GM21737 (cell line): ENCODE data around the gene NUDT9.
"Not testable (repeated sequence)": the region's sequence is repeated elsewhere in the genome, so short reads cannot be mapped to it uniquely, and the experiment has no call there.

ENCODE experiments used
- ATAC-seq: cut with Tn5 transposase; IDR thresholded peaks from one replicate; pipeline ENCODE4 v1.9.1; 2021; ENCODE audit warnings: mild to moderate bottlenecking, moderate library complexity; ENCODE audit not compliant: unreplicated experiment

The NUDT9 gene

GRCh38 chr4:87406902-87407301 lies 15.5 kb upstream of the NUDT9 start:
- ATAC-seq: not testable (repeated sequence)

DNA sequence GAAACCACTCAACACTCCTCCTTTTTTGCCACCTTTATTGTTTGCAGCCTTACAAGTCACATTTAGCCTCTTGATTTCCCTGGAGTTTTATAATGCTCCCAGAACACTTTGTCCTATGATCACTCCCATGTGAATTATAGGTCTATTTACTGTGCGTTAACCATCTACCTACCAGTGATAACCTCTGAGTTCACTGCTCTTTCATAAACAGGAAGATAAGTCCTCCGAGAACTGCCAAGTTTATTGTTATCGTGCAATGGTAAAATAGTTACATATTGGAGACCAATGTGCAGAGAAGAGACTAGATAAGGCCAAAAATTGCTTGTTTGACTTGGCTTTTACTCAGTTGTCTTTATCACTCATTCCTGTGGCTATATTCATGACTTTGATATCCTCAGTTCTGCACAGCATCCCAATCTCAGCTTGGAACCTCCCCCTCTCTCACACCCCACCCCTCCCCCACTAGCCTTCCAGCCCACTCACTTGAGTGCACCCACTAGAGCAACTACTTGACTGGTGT lies 12.9 kb upstream of the NUDT9 start:
- no peak for ATAC-seq

DNA sequence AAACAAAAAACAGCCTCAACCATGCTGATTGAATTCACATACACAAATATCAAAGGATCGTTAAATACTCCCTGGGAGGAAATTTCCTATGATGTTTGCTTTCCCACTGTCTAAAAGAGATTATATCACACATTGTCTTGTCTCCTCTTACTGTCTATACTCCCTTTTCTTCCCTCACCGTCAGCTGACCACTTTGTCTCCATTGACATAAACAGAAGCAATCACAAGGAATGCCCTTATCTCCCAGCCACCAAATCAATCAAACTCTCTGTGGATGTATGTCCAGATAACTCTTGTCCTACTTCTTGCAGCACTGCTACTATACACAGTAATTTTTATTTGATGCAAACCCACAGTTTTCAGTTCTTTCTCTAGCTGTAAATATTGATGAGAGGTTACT lies 12.2 kb upstream of the NUDT9 start:
- no peak for ATAC-seq

DNA sequence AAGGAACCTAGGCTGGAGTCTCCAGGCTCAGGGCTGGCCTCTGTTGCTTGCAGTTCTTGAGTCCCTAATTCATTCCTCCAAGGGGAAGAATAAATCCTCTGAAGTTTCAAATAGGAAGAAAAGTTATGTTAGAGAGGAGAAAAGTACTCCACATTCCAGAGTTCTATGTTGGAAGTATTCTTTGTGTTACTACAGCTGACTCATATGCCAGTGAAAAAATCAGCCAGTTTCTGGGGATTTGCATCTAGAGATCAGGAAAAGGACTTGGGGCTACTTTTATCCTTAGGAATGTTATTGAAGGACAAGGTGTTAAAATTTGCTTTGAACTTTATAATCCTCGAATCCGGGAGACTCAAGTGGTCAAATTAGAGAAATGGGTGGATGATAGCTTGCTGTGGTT lies 11.7 kb upstream of the NUDT9 start:
- ATAC-seq: no peak

DNA sequence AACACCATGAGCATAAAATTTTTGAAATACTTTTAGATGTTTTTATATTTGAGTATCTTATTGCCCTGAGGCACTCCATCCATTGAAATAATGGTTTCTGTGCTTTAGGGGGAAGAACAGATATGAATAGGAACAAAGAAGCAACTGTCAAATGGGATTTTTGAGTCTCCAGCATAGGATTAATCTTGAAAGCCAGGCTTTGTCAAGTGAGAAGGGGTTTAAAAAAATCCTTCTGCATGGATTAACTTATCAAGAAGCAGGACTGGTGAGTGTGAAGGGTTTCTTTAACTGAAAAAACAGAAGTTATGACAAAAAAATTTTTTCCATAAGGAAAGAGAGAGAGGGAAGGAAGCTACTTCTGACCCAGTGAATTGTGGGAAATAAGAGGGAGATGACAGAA lies 7.6 kb upstream of the NUDT9 start:
- no peak for ATAC-seq

DNA sequence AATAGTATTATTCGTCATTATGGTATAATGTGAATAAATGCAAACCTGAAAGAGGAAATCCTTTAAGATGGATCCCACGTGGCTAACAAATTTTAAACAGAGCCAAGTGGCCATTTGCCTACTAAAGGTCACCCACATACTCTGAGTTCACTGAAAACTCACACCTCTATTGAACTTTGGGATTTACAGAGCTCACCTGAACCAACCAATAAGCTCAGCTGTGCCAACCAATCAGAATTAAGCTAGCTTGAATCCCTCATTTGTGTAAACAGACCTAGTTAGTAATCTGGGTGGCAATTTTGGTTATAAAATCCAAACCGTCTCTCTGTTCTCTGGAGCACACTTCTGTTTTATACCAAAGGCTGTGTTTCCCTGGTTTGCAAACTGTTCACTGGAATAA lies 5.4 kb upstream of the NUDT9 start:
- ATAC-seq: no peak

- not testable (repeated sequence) for ATAC-seq
Measured at GRCh38 chr4:87418410-87418809, 4.0 kb upstream of the NUDT9 start.

DNA sequence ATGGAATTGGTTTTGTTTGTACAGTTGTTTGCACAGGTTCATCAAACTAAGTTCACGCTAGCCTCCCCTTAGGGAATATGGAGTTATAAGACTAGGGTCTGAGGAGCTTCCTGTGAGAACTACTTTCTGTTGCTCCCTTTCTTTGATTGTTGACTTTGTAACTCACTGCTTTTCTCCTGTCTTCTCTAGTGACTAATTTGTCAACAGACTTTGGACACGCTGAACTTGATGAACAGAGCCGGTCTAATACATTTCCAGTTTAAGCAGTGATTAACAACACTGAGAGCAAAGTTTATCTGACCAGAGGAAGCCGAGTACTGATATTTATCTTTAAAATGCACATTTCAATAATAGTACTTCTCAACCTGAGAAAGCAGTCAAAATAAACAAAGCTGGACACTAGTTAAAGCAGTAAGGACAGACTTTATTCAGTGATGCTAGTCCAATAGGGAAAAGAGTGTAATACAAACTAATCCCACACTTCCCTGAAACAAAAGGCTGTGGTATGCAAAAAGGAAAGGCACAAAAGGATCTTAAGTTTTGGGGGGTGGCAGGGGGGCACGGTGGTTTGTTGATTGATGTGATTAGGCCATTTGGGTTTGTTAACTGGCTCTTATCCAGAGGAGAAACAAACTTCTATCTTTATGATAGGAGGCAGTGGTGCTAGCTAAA lies 2.7 kb upstream of the NUDT9 start:
- no peak for ATAC-seq

GRCh38 chr4:87420276-87420830 lies 2.0 kb upstream of the NUDT9 start:
- ATAC-seq: no peak

DNA sequence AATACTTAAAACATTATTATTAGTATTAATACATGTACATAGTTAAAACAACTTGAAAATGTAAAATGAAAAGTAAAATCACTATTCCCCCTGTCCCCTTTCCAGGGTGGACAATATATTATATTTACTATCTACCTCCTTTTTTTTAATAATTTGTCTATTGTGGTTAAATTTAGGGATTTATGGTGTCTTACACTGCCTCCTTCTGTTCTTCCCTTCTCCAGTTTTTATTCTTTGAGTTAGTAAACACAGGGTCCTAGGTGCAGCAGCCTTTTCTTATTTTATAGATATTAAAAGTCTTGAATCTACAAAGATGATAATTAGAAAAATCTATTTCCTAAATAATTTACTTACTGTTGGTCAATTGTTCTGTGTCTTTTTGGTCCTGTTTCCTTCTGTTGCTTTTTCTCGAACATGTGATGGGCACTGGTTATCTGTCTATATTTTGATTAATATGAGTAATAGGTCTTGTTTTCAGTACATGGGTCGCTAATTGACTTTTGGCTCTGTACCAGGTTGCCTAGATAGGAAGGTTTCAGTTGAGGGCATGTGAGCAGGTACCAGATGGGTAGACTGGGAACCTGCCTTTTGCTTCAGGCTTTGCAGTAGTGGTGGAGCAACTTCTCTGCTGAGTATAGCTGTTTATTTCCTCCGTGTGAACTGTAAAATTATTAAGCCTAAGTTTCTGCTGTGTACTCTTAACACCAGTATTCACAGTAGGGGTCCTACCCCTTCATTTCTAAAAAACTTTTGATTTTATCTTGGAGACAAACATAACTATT lies 1.1 kb downstream of the NUDT9 start:
- ATAC-seq: no peak

- ATAC-seq: not testable (repeated sequence)
Measured at GRCh38 chr4:87424099-87424543, 1.7 kb downstream of the NUDT9 start.

GRCh38 chr4:87425711-87426110 lies 3.3 kb downstream of the NUDT9 start:
- ATAC-seq: no peak

- ATAC-seq: no peak
Measured at GRCh38 chr4:87426865-87427517, 4.6 kb downstream of the NUDT9 start.

DNA sequence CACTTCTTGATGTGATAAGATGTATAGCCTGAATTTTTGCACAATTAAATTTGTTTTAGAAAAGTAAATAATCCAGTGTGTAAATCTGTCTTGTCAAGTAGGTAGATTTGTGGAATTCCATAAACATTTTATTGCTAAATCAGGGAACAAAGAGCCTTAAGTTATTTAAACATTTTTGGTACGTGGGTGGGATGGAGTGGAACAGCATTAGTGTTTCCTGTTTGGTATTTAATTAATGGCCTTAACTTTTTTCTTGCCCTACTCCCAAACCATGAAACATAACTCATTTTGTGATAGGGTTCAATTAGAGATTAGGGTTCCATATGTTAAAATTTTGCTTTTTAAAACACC lies 5.1 kb downstream of the NUDT9 start:
- ATAC-seq: no peak

DNA sequence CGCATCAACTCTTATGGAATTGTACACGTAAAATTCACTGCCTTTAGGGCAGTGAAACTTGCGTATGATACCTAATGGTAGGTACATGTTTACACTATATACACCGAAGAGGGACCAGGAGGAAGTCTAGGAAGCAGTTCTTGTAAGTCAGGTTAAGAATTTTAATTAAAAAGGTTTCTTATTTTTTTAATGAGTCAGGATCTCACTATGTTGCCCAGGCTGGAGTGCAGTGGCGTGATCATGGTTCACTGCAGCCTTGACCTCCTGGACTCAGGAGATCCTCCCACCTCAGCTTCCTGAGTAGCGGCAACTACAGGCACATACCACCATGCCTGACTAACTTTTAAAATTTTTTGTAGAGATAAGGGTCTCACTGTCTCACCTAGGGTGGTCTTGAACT lies 6.6 kb downstream of the NUDT9 start:
- ATAC-seq: no peak

DNA sequence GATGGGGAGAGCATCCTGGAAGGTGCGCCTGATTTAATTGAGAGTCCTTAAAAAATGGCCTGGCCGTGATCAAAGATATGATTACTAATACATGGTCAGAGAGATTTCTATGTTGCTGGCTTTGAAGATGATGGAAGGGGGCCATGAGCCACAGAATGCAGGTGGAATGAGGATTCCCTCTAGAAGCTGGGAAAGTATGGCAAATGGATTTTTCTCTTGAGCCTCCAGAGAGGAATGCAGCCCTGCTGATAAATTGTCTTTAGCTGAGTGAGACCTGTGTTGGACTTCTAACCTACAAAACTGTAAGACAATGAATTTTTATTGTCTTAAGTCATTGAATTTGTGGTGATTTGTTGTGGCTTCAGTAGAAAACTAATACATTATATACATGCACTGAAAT lies 7.7 kb downstream of the NUDT9 start:
- ATAC-seq: no peak

GRCh38 chr4:87433342-87433741 lies 11.0 kb downstream of the NUDT9 start:
- ATAC-seq: no peak

DNA sequence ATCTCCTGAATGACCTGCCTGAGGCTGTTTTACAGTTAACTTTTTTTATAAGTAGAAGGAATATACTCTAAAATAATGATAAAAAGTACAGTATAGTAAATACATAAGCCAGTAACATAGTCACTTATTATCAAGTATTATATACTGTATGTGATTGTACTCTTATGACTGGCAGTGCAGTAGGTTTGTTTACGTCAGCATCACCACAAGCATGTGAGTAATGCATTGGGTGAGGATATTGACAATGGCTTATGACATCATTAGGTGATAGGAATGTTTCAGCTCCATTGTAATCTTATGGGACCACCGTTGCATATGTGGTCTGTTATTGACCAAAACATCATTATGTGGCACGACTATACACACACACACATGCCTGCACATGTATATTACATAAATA lies 20.5 kb downstream of the NUDT9 start:
- ATAC-seq: no peak

DNA sequence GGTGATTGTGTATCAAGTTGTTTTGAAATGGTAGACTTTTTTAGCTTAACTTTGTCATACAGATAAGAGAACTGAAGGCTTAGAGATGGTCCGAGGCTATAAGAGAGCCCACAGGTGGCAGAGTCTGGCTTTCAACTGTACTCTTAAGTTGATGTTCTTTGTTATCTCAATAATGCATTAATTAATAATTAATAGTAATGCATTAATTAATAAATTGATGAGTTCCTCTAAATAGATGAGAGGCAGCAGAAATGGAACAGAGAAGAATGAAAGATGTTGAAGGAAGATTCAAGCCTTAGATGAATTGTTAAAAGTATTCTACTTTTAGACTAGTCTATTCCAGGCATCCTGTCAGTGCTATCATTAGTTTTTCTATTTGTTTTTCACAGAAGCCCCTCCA lies 22.4 kb downstream of the NUDT9 start:
- ATAC-seq: no peak

DNA sequence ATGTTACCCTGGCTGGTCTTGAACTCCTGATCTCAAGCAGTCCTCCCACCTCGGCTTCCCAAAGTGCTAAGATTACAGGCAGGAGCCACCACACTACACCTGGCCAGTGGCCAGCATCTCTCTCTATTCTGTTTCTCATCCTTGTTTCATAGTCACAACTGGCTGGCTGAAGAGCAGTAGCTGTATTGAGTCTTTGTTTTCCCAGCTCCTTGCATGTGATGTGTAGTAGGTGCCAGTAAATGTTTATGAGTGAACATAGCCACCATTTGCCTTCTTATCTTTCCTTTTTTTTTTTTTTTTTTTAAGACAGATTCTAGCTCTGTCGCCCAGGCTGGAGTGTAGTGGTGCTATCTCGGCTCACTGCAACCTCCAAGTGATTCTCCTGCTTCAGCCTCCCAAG lies 23.6 kb downstream of the NUDT9 start:
- ATAC-seq: no peak

GRCh38 chr4:87446375-87446774 lies 24.0 kb downstream of the NUDT9 start:
- ATAC-seq: not testable (repeated sequence)

DNA sequence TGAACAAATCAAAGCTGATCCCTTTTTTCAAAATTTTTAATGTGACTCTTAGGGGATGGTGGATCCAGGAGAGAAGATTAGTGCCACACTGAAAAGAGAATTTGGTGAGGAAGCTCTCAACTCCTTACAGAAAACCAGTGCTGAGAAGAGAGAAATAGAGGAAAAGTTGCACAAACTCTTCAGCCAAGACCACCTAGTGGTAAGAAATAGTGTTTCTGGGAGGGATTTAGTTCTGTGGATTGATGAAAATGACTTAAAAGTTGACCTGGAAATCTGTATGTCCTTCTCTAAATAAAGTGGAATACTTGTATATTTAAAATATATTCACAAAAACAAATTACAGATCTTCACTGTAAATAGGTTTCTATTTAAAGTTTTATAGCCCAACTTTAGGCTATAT lies 29.2 kb downstream of the NUDT9 start:
- no peak for ATAC-seq
